GM12878 (cell line): ENCODE results near the gene PKLR. TPM values are rescaled to one million over a fixed set of nuclear protein-coding genes. Genes with fewer than 3 reads are reported as not detected.

ENCODE experiments used
- ATAC-seq: fragments of 200-7000 bp; cut with Tn5 transposase; 3 replicates; pipeline ENCODE4 v1.9.1; 2020; ENCODE audit warnings: mild to moderate bottlenecking, moderate library complexity
- BruUV-seq: library from RNA; stranded (reverse); fragments of 400-500 nt; replicated peaks from 2 replicates; lab custom pipeline; 2021; lab: Mats Ljungman, UMichigan
- CTCF ChIA-PET: fragments of 300-600 bp; sonication (Branson Sonifier 250); formaldehyde crosslinking; extraction: SDS; loops from one replicate; lab custom pipeline; 2021; ENCODE audit warnings: inconsistent platforms; lab: Yijun Ruan, JAX
- POLR2A ChIA-PET: fragments of 350-600 bp; formaldehyde crosslinking; extraction: SDS; loops from one replicate; lab custom pipeline; 2021; ENCODE audit warnings: inconsistent platforms; lab: Charles Lee
- RAD21 ChIA-PET: fragments of 300-600 bp; sonication (Branson Sonifier 250); formaldehyde crosslinking; loops from one replicate; lab custom pipeline; 2023; ENCODE audit warnings: antibody characterized with exemption; ENCODE audit not compliant: unreplicated experiment; lab: Charles Lee
- SMC1A ChIA-PET: fragments of 300-600 bp; sonication (Branson Sonifier 250); formaldehyde crosslinking; loops from one replicate; lab custom pipeline; 2023; ENCODE audit not compliant: unreplicated experiment, uncharacterized antibody; lab: Charles Lee
- DNase-seq: peaks from one replicate; pipeline ENCODE4 v3.0.0-alpha.2; 2011; ENCODE audit warnings: low read depth, low spot score
- FAIRE-seq: peaks from 3 replicates; lab custom pipeline; 2011; peaks lifted over from hg19 to GRCh38; lab: Jason Lieb, UNC
- H2AFZ ChIP-seq: 2 replicates; pipeline ENCODE4 v1.6.0; 2011; ENCODE audit warnings: low read depth, low read length, control low read depth; ENCODE audit not compliant: control insufficient read depth
- H3K27ac ChIP-seq: 2 replicates; pipeline ENCODE4 v1.5.1; 2011; ENCODE audit warnings: control low read depth; ENCODE audit not compliant: control insufficient read depth, insufficient read depth
- H3K27me3 ChIP-seq, 2 experiments: replicated peaks in 1 of 2; 2 replicates each; pipeline versions ENCODE4 v1.6.0 to v1.6.1; 2011; ENCODE audit warnings: low read length in 1 of 2; ENCODE audit not compliant: control insufficient read depth in 2 of 2, insufficient read depth in 2 of 2
- H3K36me3 ChIP-seq, 2 experiments: 2 replicates each; pipeline ENCODE4 v1.5.1; 2011; ENCODE audit warnings: low read length in 1 of 2; ENCODE audit not compliant: control insufficient read depth in 2 of 2, insufficient read depth in 2 of 2
- H3K4me1 ChIP-seq: 2 replicates; pipeline ENCODE4 v1.6.1; 2011; ENCODE audit warnings: mild to moderate bottlenecking, low read length, moderate library complexity, mixed read lengths; ENCODE audit not compliant: control insufficient read depth, insufficient read depth
- H3K4me2 ChIP-seq: 2 replicates; pipeline ENCODE4 v1.6.0; 2011; ENCODE audit warnings: control low read depth; ENCODE audit not compliant: control insufficient read depth, insufficient read depth
- H3K4me3 ChIP-seq: fragments of 200-600 bp; sonication (generic); 2 replicates; pipeline ENCODE4 v1.5.1; 2016
- H3K79me2 ChIP-seq: 2 replicates; pipeline ENCODE4 v1.6.0; 2011; ENCODE audit warnings: low read length; ENCODE audit not compliant: control insufficient read depth, insufficient read depth
- H3K9ac ChIP-seq: 2 replicates; pipeline ENCODE4 v1.8.0; 2011; ENCODE audit warnings: low read length, control low read depth, mixed read lengths; ENCODE audit not compliant: control insufficient read depth, insufficient read depth
- H3K9me3 ChIP-seq: replicated peaks from 3 replicates; pipeline ENCODE4 v1.5.1; 2011; ENCODE audit warnings: mild to moderate bottlenecking, low read length; ENCODE audit not compliant: control insufficient read depth, insufficient read depth
- H4K20me1 ChIP-seq: 2 replicates; pipeline ENCODE4 v1.6.0; 2011; ENCODE audit not compliant: control insufficient read depth, insufficient read depth
- BMI1 ChIP-seq: fragments of 450-650 bp; IDR thresholded peaks from 2 replicates; pipeline ENCODE4 v1.6.1; 2016; ENCODE audit warnings: mild to moderate bottlenecking, moderate library complexity, borderline replicate concordance
- CEBPZ ChIP-seq: fragments of 150-350 bp; IDR thresholded peaks from 2 replicates; pipeline ENCODE4 v1.6.1; 2016; ENCODE audit warnings: low read depth, low read length
- FOS ChIP-seq: IDR thresholded peaks from 3 replicates; pipeline ENCODE4 v1.6.1; 2011; ENCODE audit warnings: borderline replicate concordance; ENCODE audit not compliant: insufficient read length; ENCODE audit errors: extremely low read depth
- HDAC6 ChIP-seq: fragments of 200-600 bp; sonication (generic); IDR thresholded peaks from one replicate; pipeline ENCODE4 v1.8.0; 2017; ENCODE audit warnings: antibody characterized with exemption; ENCODE audit not compliant: unreplicated experiment
- JUNB ChIP-seq: IDR thresholded peaks from 2 replicates; pipeline ENCODE4 v1.6.1; 2016; ENCODE audit warnings: antibody characterized with exemption, mild to moderate bottlenecking
- MTA3 ChIP-seq: IDR thresholded peaks from 2 replicates; pipeline ENCODE4 v1.6.1; 2012; ENCODE audit warnings: low read length, inconsistent platforms, borderline replicate concordance
- NBN ChIP-seq: fragments of 450-650 bp; IDR thresholded peaks from 2 replicates; pipeline ENCODE4 v1.6.1; 2016
- PAX8 ChIP-seq: fragments of 450-650 bp; IDR thresholded peaks from 2 replicates; pipeline ENCODE4 v1.6.1; 2017; ENCODE audit warnings: mild to moderate bottlenecking, moderate library complexity
- PML ChIP-seq: IDR thresholded peaks from 2 replicates; pipeline ENCODE4 v1.6.1; 2012; ENCODE audit warnings: low read length, inconsistent platforms
- POU2F2 ChIP-seq: IDR thresholded peaks from 3 replicates; pipeline ENCODE4 v1.6.1; 2011; ENCODE audit warnings: low read depth, mild to moderate bottlenecking, low read length, borderline replicate concordance
- RB1 ChIP-seq: fragments of 450-650 bp; formaldehyde crosslinking; IDR thresholded peaks from 2 replicates; pipeline ENCODE4 v1.6.1; 2017; ENCODE audit warnings: mild to moderate bottlenecking, borderline replicate concordance
- RUNX3 ChIP-seq: IDR thresholded peaks from 2 replicates; pipeline ENCODE4 v1.6.1; 2012; ENCODE audit warnings: low read length, inconsistent platforms
- SMARCA5 ChIP-seq: fragments of 450-650 bp; IDR thresholded peaks from 2 replicates; pipeline ENCODE4 v1.6.1; 2017; ENCODE audit warnings: mild to moderate bottlenecking
- SRF ChIP-seq, 2 experiments: IDR thresholded peaks; 2 replicates each; pipeline ENCODE4 v1.6.1; 2011; ENCODE audit warnings: low read depth in 2 of 2, low read length in 2 of 2, mild to moderate bottlenecking in 1 of 2, moderate library complexity in 1 of 2
- TCF3 ChIP-seq: IDR thresholded peaks from 2 replicates; pipeline ENCODE4 v1.6.1; 2012; ENCODE audit warnings: low read depth, mild to moderate bottlenecking, low read length, borderline replicate concordance; ENCODE audit not compliant: insufficient read depth
- YY1 ChIP-seq: IDR thresholded peaks from 2 replicates; pipeline ENCODE4 v1.6.1; 2011; ENCODE audit warnings: low read depth, mild to moderate bottlenecking, low read length
- ZBTB40 ChIP-seq: fragments of 450-650 bp; IDR thresholded peaks from 2 replicates; pipeline ENCODE4 v1.6.1; 2016; ENCODE audit warnings: mild to moderate bottlenecking, moderate library complexity, borderline replicate concordance
- ZNF207 ChIP-seq: fragments of 450-650 bp; IDR thresholded peaks from 2 replicates; pipeline ENCODE4 v1.6.1; 2014; ENCODE audit warnings: antibody characterized with exemption, mild to moderate bottlenecking, borderline replicate concordance
- WGBS: methylation state at CpG from one replicate; pipeline ENCODE4 v1.1.6; 2016; ENCODE audit warnings: low lambda C conversion rate; ENCODE audit not compliant: insufficient replicate concordance, insufficient coverage; ENCODE audit errors: missing lambda C conversion rate; 5-methylcytosine and 5-hydroxymethylcytosine counted together
- in situ Hi-C: fragments of 300-500 bp; cut with MboI; formaldehyde crosslinking; loops from 9 replicates; pipeline ENCODE4 v1.14.3; 2018; ENCODE audit warnings: mixed read lengths
- intact Hi-C: fragments of 100-400 bp; cut with micrococcal nuclease; formaldehyde crosslinking; loops from one replicate; pipeline ENCODE4 v1.14.2; 2022; ENCODE audit not compliant: unreplicated experiment
- polyA plus RNA-seq, 11 experiments: library from polyadenylated mRNA; depleted of rRNA in 4 of 11; unstranded in 6 of 11; stranded (reverse) in 5 of 11; fragments of >200 nt; fragmentation: Nextera tagmentation in 4 of 11; fragmentation: Illumina TruSeq in 1 of 11; extraction: Ambion mirVana in 4 of 11; extraction: Trizol in 1 of 11; gene quantifications; 1 replicate in 1 of 11; 2 replicates in 10 of 11; pipeline versions ENCODE4 v1.2.1 to v1.2.3, GENCODE V29; 2011 to 2016; ENCODE audit warnings: inconsistent platforms in 2 of 11, missing spikeins in 2 of 11, low read depth in 1 of 11
- total RNA-seq, 4 experiments: library from RNA; depleted of rRNA in 3 of 4; stranded (reverse); fragments of >200 nt in 3 of 4; fragmentation: Illumina TruSeq in 1 of 4; extraction: Trizol in 1 of 4; gene quantifications; 2 replicates each; pipeline versions ENCODE4 v1.2.1 to v1.2.3, GENCODE V29; 2013 to 2021

PKLR gene
- total and polyA plus RNA-seq, 10 of the 15 experiments (the other 5 are each of a cell fraction or from before 2014, with no cell fraction given): 0.04 to 0.15 (median 0.08) TPM; not detected in 7

DNA sequence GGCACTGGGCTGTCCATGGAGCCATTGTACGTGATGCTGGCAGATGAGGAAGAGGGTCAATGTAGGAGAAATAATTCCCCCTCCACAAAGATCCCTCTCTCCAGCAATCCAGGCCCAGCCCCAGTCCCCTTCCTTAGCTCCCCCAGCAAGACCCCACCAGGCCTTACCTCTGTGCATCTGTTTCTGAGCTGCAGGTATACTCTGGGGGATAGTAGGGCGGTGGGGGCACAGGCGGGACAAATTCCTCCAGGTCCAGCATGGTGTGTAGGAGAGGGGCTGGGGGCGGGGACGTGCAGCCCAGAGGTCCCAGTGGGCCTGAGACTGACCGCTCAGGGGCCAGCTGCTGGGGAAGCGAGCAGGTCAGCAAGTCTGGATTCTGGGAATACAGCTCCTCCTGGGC is 49.7 kb downstream of the PKLR start:
- Histone ChIP-seq H3K36me3 (no peaks in the 10 kb centered on the region), H3K79me2 (peaks cover 7% of the 10 kb centered on the region), H3K9me3 (no peaks in the 10 kb centered on the region), H3K4me1 (peaks cover 13% of the 10 kb centered on the region), H3K9ac (no peak overlapping the region), H3K4me2 (no peak overlapping the region), H3K27me3 (no peaks in the 10 kb centered on the region), H3K4me3 (no peak overlapping the region), H3K27ac (no peak overlapping the region), H2AFZ (no peak overlapping the region), H4K20me1 (no peaks in the 10 kb centered on the region)
- in situ Hi-C loops (no loop called here), intact Hi-C loops (loop anchor here (2.0 kb wide), 2 partner anchors 253 to 341 kb away; no protein-coding TSS in a partner anchor)
- ChIA-PET RAD21 (interaction anchor here (0.7 to 5.2 kb wide), 20 partner anchors 8 to 815 kb away, joined by 3 to 81 read pairs (median 6); partner anchors contain the start of genes CLK2, FDPS, HCN3 and MTX1), POLR2A (interaction anchor here (0.5 to 2.9 kb wide), 10 partner anchors 8 to 573 kb away, joined by 3 to 23 read pairs (median 4); partner anchors contain the start of genes FDPS and SCAMP3), SMC1A (interaction anchor here (0.6 to 4.7 kb wide), 30 partner anchors 9 to 592 kb away, joined by 3 to 57 read pairs (median 4); partner anchors contain the start of genes CLK2, FDPS, RUSC1 and SCAMP3), CTCF (interaction anchor here (0.6 to 9.6 kb wide), 50 partner anchors 9 to 682 kb away, joined by 3 to 225 read pairs (median 6); partner anchors contain the start of genes CLK2, FDPS, HCN3 and KHDC4)
- DNase-seq: no peak
- WGBS: 92% methylated on average over 5 of the region's 7 CpGs
- ATAC-seq: no peak
- no peak for TF ChIP-seq SRF (IDR thresholded peaks at IDR 0.05; ENCODE audit: low read depth in 2 of 2, low read length in 2 of 2)
- TF ChIP-seq BMI1: no peak
- TF ChIP-seq FOS: no peak
- TF ChIP-seq YY1: no peak
- TF ChIP-seq JUNB: no peak
- TF ChIP-seq NBN: no peak
- no peak for TF ChIP-seq TCF3
- no peak for TF ChIP-seq ZNF207
- no peak for TF ChIP-seq MTA3
- TF ChIP-seq HDAC6: no peak
- TF ChIP-seq CEBPZ: no peak
- no peak for TF ChIP-seq POU2F2
- no peak for TF ChIP-seq PML
- TF ChIP-seq ZBTB40: no peak
- no peak for TF ChIP-seq PAX8
- no peak for TF ChIP-seq SMARCA5
- no peak for TF ChIP-seq RB1
- no peak for TF ChIP-seq RUNX3
- FAIRE-seq: no peak
- BruUV-seq: no TSS peak
